NCI-H69 (cell line): ENCODE results near the gene RPL15.

Source experiments
- DNase-seq: peaks from one replicate; lab custom pipeline; 2025; lab: John Stamatoyannopoulos, UW

RPL15 gene

DNA sequence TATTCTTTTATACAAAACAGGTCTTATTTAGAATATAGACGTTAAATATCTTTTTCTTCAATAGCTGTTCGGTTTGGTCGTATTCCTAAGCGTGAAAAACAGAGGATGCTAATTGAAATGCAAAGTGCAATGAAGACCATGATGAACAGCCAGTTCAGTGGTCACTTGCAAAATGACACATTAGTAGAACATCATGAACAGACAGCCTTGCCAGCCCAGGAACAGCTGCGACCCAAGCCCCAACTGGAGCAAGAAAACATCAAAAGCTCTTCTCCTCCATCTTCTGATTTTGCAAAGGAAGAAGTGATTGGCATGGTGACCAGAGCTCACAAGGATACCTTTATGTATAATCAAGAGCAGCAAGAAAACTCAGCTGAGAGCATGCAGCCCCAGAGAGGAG is 45.0 kb downstream of the RPL15 start:
- DNase-seq = no peak

DNA sequence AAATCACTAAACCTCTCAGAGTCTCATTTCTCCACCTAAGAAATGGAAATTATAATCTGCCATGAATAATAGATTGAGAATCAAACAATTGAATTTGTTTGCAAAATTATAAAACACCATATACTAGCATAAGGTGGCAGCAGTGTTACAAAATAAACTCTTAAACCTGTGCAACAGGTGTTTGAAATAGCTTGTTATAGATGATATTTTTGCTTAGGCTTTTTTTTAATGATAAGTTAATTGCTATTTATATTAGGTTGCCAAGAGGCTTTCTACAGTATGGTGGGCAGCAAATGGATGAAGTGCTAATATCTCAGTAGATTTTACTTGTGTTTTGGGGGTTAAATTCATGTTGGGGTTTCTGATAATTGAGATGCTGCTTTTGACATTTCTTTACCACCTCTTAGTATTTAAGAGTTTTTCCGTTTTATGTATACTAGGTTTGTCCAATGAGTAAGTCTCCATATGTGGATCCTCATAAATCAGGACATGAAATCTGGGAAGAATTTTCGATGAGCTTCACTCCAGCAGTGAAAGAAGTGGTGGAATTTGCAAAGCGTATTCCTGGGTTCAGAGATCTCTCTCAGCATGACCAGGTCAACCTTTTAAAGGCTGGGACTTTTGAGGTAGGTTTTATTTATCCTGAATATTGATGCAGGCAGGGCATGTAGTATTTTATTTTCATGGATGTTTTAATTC is 47.8 kb downstream of the RPL15 start:
- no peak for DNase-seq

DNA sequence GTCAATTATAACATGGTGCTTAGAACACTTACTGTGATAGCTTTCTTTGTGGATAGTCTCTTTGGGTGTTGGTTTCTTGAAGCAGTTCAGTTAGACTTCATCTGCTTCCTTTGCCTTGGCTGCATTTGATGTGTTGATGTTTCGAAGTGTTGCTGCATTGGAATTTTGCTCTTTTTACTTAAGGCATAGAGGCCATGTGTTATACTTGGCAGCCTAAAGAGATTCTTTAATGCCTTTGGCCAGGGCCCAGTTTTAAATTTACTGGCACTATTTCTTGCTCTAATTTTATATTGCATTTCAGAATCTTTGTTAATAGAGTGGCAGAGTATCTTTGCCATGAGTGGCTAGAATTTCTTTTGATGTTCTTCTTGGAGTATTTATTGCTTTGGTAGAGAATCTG is 49.4 kb downstream of the RPL15 start:
- DNase-seq = no peak

DNA sequence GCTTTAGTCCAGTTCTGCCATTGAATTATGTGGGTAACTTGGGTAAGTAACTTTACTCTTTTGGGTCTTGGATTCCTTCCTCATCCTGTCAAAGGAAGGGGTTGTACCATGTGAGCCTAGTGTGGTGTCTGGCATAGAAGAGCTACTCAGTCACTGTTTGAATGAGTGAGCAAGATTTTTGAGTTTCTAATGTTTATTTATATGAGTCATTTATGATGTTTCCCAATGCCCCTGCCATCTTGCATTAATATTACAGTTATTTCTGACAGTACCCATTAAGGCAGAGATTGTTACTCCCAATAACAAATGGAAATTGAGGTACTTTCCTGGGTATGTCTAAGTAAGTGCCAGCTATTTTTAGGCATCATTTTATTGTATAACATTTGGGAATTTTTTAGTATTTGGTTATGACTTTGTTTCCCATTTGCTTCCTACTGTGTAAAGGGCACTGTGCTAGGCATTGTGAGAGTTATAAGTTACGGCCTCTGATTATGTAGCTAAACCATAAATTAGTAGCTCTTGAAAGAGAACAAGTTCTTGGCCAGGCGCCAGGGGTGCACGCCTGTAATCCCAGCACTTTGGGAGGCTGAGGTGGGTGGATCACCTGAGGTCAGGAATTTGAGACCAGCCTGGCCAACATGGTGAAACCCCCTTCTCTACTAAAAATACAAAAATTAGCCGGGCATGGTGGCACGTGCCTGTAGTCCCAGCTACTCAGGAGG is 51.7 kb downstream of the RPL15 start:
- DNase-seq = peak; percentile 61

DNA sequence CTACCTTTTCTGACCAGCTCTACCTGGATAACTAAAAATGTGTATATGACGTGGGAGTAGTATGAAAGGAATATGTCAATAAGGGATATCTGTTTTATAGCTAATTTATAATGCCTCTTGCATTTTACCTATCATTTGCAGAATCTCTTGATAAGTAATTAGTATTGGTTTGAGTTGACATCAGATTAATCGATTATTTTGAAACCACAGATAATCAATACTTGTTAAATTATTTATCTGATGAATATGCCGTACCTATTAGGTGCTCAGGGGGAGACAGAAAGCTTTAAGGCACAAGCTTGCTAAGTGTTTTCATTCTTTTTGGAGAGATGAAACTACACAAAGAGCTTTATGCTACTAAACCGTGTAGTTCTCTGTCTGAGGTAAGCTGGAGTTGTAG is 52.5 kb downstream of the RPL15 start:
- no peak for DNase-seq
